GM12878 (cell line): ENCODE data around the gene ARHGAP32. TPM values are rescaled to one million over a fixed set of nuclear protein-coding genes. Genes with fewer than 3 reads are reported as not detected.

Experiments used
- ATAC-seq: fragments of 200-7000 bp; cut with Tn5 transposase; 3 replicates; pipeline ENCODE4 v1.9.1; 2020; ENCODE audit warnings: mild to moderate bottlenecking, moderate library complexity
- BruUV-seq: library from RNA; stranded (reverse); fragments of 400-500 nt; replicated peaks from 2 replicates; lab custom pipeline; 2021; lab: Mats Ljungman, UMichigan
- CTCF ChIA-PET: fragments of 300-600 bp; sonication (Branson Sonifier 250); formaldehyde crosslinking; extraction: SDS; loops from one replicate; lab custom pipeline; 2021; ENCODE audit warnings: inconsistent platforms; lab: Yijun Ruan, JAX
- POLR2A ChIA-PET: fragments of 350-600 bp; formaldehyde crosslinking; extraction: SDS; loops from one replicate; lab custom pipeline; 2021; ENCODE audit warnings: inconsistent platforms; lab: Charles Lee
- RAD21 ChIA-PET: fragments of 300-600 bp; sonication (Branson Sonifier 250); formaldehyde crosslinking; loops from one replicate; lab custom pipeline; 2023; ENCODE audit warnings: antibody characterized with exemption; ENCODE audit not compliant: unreplicated experiment; lab: Charles Lee
- SMC1A ChIA-PET: fragments of 300-600 bp; sonication (Branson Sonifier 250); formaldehyde crosslinking; loops from one replicate; lab custom pipeline; 2023; ENCODE audit not compliant: unreplicated experiment, uncharacterized antibody; lab: Charles Lee
- DNase-seq: peaks from one replicate; pipeline ENCODE4 v3.0.0-alpha.2; 2011; ENCODE audit warnings: low read depth, low spot score
- FAIRE-seq: peaks from 3 replicates; lab custom pipeline; 2011; peaks lifted over from hg19 to GRCh38; lab: Jason Lieb, UNC
- H2AFZ ChIP-seq: 2 replicates; pipeline ENCODE4 v1.6.0; 2011; ENCODE audit warnings: low read depth, low read length, control low read depth; ENCODE audit not compliant: control insufficient read depth
- H3K27ac ChIP-seq: 2 replicates; pipeline ENCODE4 v1.5.1; 2011; ENCODE audit warnings: control low read depth; ENCODE audit not compliant: control insufficient read depth, insufficient read depth
- H3K27me3 ChIP-seq, 2 experiments: replicated peaks in 1 of 2; 2 replicates each; pipeline versions ENCODE4 v1.6.0 to v1.6.1; 2011; ENCODE audit warnings: low read length in 1 of 2; ENCODE audit not compliant: control insufficient read depth in 2 of 2, insufficient read depth in 2 of 2
- H3K36me3 ChIP-seq, 2 experiments: 2 replicates each; pipeline ENCODE4 v1.5.1; 2011; ENCODE audit warnings: low read length in 1 of 2; ENCODE audit not compliant: control insufficient read depth in 2 of 2, insufficient read depth in 2 of 2
- H3K4me1 ChIP-seq: 2 replicates; pipeline ENCODE4 v1.6.1; 2011; ENCODE audit warnings: mild to moderate bottlenecking, low read length, moderate library complexity, mixed read lengths; ENCODE audit not compliant: control insufficient read depth, insufficient read depth
- H3K4me2 ChIP-seq: 2 replicates; pipeline ENCODE4 v1.6.0; 2011; ENCODE audit warnings: control low read depth; ENCODE audit not compliant: control insufficient read depth, insufficient read depth
- H3K4me3 ChIP-seq: fragments of 200-600 bp; sonication (generic); 2 replicates; pipeline ENCODE4 v1.5.1; 2016
- H3K79me2 ChIP-seq: 2 replicates; pipeline ENCODE4 v1.6.0; 2011; ENCODE audit warnings: low read length; ENCODE audit not compliant: control insufficient read depth, insufficient read depth
- H3K9ac ChIP-seq: 2 replicates; pipeline ENCODE4 v1.8.0; 2011; ENCODE audit warnings: low read length, control low read depth, mixed read lengths; ENCODE audit not compliant: control insufficient read depth, insufficient read depth
- H3K9me3 ChIP-seq: replicated peaks from 3 replicates; pipeline ENCODE4 v1.5.1; 2011; ENCODE audit warnings: mild to moderate bottlenecking, low read length; ENCODE audit not compliant: control insufficient read depth, insufficient read depth
- H4K20me1 ChIP-seq: 2 replicates; pipeline ENCODE4 v1.6.0; 2011; ENCODE audit not compliant: control insufficient read depth, insufficient read depth
- BCL11A ChIP-seq: IDR thresholded peaks from 2 replicates; pipeline ENCODE4 v1.6.1; 2011; ENCODE audit warnings: low read depth, low read length
- BCL3 ChIP-seq: IDR thresholded peaks from 2 replicates; pipeline ENCODE4 v1.6.1; 2011; ENCODE audit warnings: borderline replicate concordance, low read depth, mild to moderate bottlenecking, moderate library complexity, low read length; ENCODE audit not compliant: insufficient read depth, poor library complexity, severe bottlenecking
- CBX3 ChIP-seq: fragments of 200-600 bp; sonication (generic); IDR thresholded peaks from 2 replicates; pipeline ENCODE4 v1.6.1; 2016; ENCODE audit warnings: low read depth, borderline replicate concordance
- DPF2 ChIP-seq: fragments of 450-650 bp; IDR thresholded peaks from 2 replicates; pipeline ENCODE4 v1.6.1; 2017; ENCODE audit warnings: mild to moderate bottlenecking
- EP300 ChIP-seq, 2 experiments: fragments of 150-350 bp in 1 of 2; IDR thresholded peaks; 2 replicates each; pipeline ENCODE4 v1.6.1; 2011 to 2012; ENCODE audit warnings: low read depth in 2 of 2, low read length in 2 of 2, borderline replicate concordance in 1 of 2, improper control_type of control experiment in 1 of 2, inconsistent platforms in 1 of 2; ENCODE audit not compliant: control insufficient read depth in 1 of 2
- HDAC2 ChIP-seq: fragments of 200-600 bp; sonication (generic); IDR thresholded peaks from 2 replicates; pipeline ENCODE4 v1.6.1; 2017
- IKZF2 ChIP-seq, 2 experiments: fragments of 450-650 bp; IDR thresholded peaks; 2 replicates each; pipeline ENCODE4 v1.6.1; 2017; ENCODE audit warnings: mild to moderate bottlenecking in 2 of 2, moderate library complexity in 2 of 2
- JUNB ChIP-seq: IDR thresholded peaks from 2 replicates; pipeline ENCODE4 v1.6.1; 2016; ENCODE audit warnings: antibody characterized with exemption, mild to moderate bottlenecking
- KLF5 ChIP-seq: fragments of 450-650 bp; IDR thresholded peaks from 2 replicates; pipeline ENCODE4 v1.6.1; 2014; ENCODE audit warnings: mild to moderate bottlenecking; ENCODE audit not compliant: partially characterized antibody
- NR2C2 ChIP-seq: IDR thresholded peaks from 2 replicates; pipeline ENCODE4 v1.6.1; 2011; ENCODE audit warnings: borderline replicate concordance, low read depth; ENCODE audit not compliant: control insufficient read depth, insufficient read length
- POLR2AphosphoS5 ChIP-seq: IDR thresholded peaks from 2 replicates; pipeline ENCODE4 v1.6.1; 2011; ENCODE audit warnings: mild to moderate bottlenecking, low read length, inconsistent platforms
- RCOR1 ChIP-seq: conservative IDR thresholded peaks from 2 replicates; pipeline ENCODE4 v1.6.1; 2012; ENCODE audit warnings: low read depth, low read length, improper control_type of control experiment
- SUPT20H ChIP-seq: IDR thresholded peaks from 2 replicates; pipeline ENCODE4 v1.6.1; 2011; ENCODE audit warnings: low read depth, mild to moderate bottlenecking, low read length, moderate library complexity, borderline replicate concordance; ENCODE audit not compliant: control insufficient read depth
- USF1 ChIP-seq: IDR thresholded peaks from 2 replicates; pipeline ENCODE4 v1.6.1; 2011; ENCODE audit warnings: borderline replicate concordance, low read depth, mild to moderate bottlenecking, moderate library complexity, mixed read lengths, low read length; ENCODE audit not compliant: insufficient read depth; ENCODE audit errors: extremely low read length
- USF2 ChIP-seq: IDR thresholded peaks from 2 replicates; pipeline ENCODE4 v1.6.1; 2011; ENCODE audit warnings: low read depth, low read length, improper control_type of control experiment, borderline replicate concordance
- ZNF384 ChIP-seq: IDR thresholded peaks from 2 replicates; pipeline ENCODE4 v1.6.1; 2012; ENCODE audit warnings: low read depth, mild to moderate bottlenecking, low read length, improper control_type of control experiment, borderline replicate concordance
- ZNF622 ChIP-seq: fragments of 450-650 bp; IDR thresholded peaks from 2 replicates; pipeline ENCODE4 v1.6.1; 2017; ENCODE audit warnings: mild to moderate bottlenecking, inconsistent platforms
- WGBS: methylation state at CpG from one replicate; pipeline ENCODE4 v1.1.6; 2016; ENCODE audit warnings: low lambda C conversion rate; ENCODE audit not compliant: insufficient replicate concordance, insufficient coverage; ENCODE audit errors: missing lambda C conversion rate; 5-methylcytosine and 5-hydroxymethylcytosine counted together
- in situ Hi-C: fragments of 300-500 bp; cut with MboI; formaldehyde crosslinking; loops from 9 replicates; pipeline ENCODE4 v1.14.3; 2018; ENCODE audit warnings: mixed read lengths
- intact Hi-C: fragments of 100-400 bp; cut with micrococcal nuclease; formaldehyde crosslinking; loops from one replicate; pipeline ENCODE4 v1.14.2; 2022; ENCODE audit not compliant: unreplicated experiment
- polyA plus RNA-seq, 11 experiments: library from polyadenylated mRNA; depleted of rRNA in 4 of 11; unstranded in 6 of 11; stranded (reverse) in 5 of 11; fragments of >200 nt; fragmentation: Nextera tagmentation in 4 of 11; fragmentation: Illumina TruSeq in 1 of 11; extraction: Ambion mirVana in 4 of 11; extraction: Trizol in 1 of 11; gene quantifications; 1 replicate in 1 of 11; 2 replicates in 10 of 11; pipeline versions ENCODE4 v1.2.1 to v1.2.3, GENCODE V29; 2011 to 2016; ENCODE audit warnings: inconsistent platforms in 2 of 11, missing spikeins in 2 of 11, low read depth in 1 of 11
- total RNA-seq, 4 experiments: library from RNA; depleted of rRNA in 3 of 4; stranded (reverse); fragments of >200 nt in 3 of 4; fragmentation: Illumina TruSeq in 1 of 4; extraction: Trizol in 1 of 4; gene quantifications; 2 replicates each; pipeline versions ENCODE4 v1.2.1 to v1.2.3, GENCODE V29; 2013 to 2021

ARHGAP32 gene
- total and polyA plus RNA-seq, 10 of the 15 experiments (the other 5 are each of a cell fraction or from before 2014, with no cell fraction given), result under 0.01 to 0.46 (median 0.12) TPM; not detected in 1

- no peak for TF ChIP-seq BCL3
Measured at GRCh38 chr11:128933481-128934178, 258.5 kb downstream of the ARHGAP32 start (continued).

GRCh38 chr11:128931668-128932067 lies 260.5 kb downstream of the ARHGAP32 start:
- intact Hi-C loops (no loop called here), in situ Hi-C loops (no loop called here)
- RAD21 ChIA-PET, result no interaction called here
- Histone ChIP-seq H2AFZ (no peak overlapping the region), H3K27me3 (no peaks in the 10 kb centered on the region), H3K4me1 (peaks cover 5% of the 10 kb centered on the region), H3K36me3 (no peaks in the 10 kb centered on the region), H3K27ac (no peak overlapping the region), H3K9me3 (no peaks in the 10 kb centered on the region), H3K79me2 (no peaks in the 10 kb centered on the region), H3K9ac (no peak overlapping the region), H3K4me3 (no peak overlapping the region), H4K20me1 (no peaks in the 10 kb centered on the region), H3K4me2 (no peak overlapping the region)
- FAIRE-seq, result no peak
- 40% methylated on average over 6 of the region's 6 CpGs for WGBS
- no peak for ATAC-seq
- BruUV-seq, result no TSS peak
- POLR2A ChIA-PET, result no interaction called here
- CTCF ChIA-PET, result interaction anchor here (0.6 to 0.7 kb wide), 2 partner anchors 17 to 25 kb away, joined by 3 read pairs; no protein-coding TSS in a partner anchor
- SMC1A ChIA-PET, result no interaction called here
- no peak for DNase-seq
- TF ChIP-seq SUPT20H (no peak), ZNF384 (no peak), IKZF2 (IDR thresholded peaks at IDR 0.05) (no peak), NR2C2 (no peak), BCL11A (no peak), POLR2AphosphoS5 (no peak), EP300 (IDR thresholded peaks at IDR 0.05; ENCODE audit: borderline replicate concordance in 1 of 2, control insufficient read depth in 1 of 2, low read depth in 2 of 2, low read length in 2 of 2) (no peak), DPF2 (no peak), RCOR1 (no peak), HDAC2 (no peak), KLF5 (no peak), CBX3 (no peak), USF1 (no peak), USF2 (no peak), ZNF622 (no peak), JUNB (no peak)
